ENCODE measurements around the gene NRIP3. TPM values are rescaled to one million over a fixed set of nuclear protein-coding genes. Genes with fewer than 3 reads are reported as not detected.
"Not testable (repeated sequence)": the region's sequence is repeated elsewhere in the genome, so short reads cannot be mapped to it uniquely, and the experiment has no call there.

NRIP3 gene
- total RNA-seq, 1 donor from 2014 or later = 0.62 TPM

GRCh38 chr11:8941341-8942103 lies 62.3 kb downstream of the NRIP3 start:
- DNase-seq (ENCODE audit: low spot score) (no peak), ATAC-seq (no peak)
- intact Hi-C loops (cut with DNase I) = no loop called here

GRCh38 chr11:8937659-8938058 lies 66.1 kb downstream of the NRIP3 start:
- intact Hi-C loops (cut with DNase I) = no loop called here
- DNase-seq (ENCODE audit: low spot score) = no peak
- ATAC-seq = no peak

- DNase-seq (ENCODE audit: low spot score) = no peak
- intact Hi-C loops (cut with DNase I) = no loop called here
- no peak for ATAC-seq
Measured at GRCh38 chr11:8937159-8937558, 66.6 kb downstream of the NRIP3 start.

- intact Hi-C loops (cut with DNase I); DNase-seq (ENCODE audit: low spot score); ATAC-seq: not testable (repeated sequence)
Measured at GRCh38 chr11:8935789-8936188, 68.0 kb downstream of the NRIP3 start.

GRCh38 chr11:8934742-8935488 lies 68.9 kb downstream of the NRIP3 start:
- ATAC-seq (no peak), DNase-seq (ENCODE audit: low spot score) (no peak)
- intact Hi-C loops (cut with DNase I) = no loop called here

GRCh38 chr11:8933931-8934330 lies 69.9 kb downstream of the NRIP3 start:
- no peak for DNase-seq (ENCODE audit: low spot score)
- ATAC-seq = no peak
- intact Hi-C loops (cut with DNase I) = no loop called here

GRCh38 chr11:8932564-8933180 lies 71.1 kb downstream of the NRIP3 start, which contains the start of gene C11orf16:
Gene C11orf16 (minus strand): TSS chr11:8932947. CDS start chr11:8932308, 639 bp downstream.
- no peak for ATAC-seq
- DNase-seq (ENCODE audit: low spot score) = no peak
- intact Hi-C loops (cut with DNase I) = no loop called here

Other genes starting within 250 kb of the NRIP3 start
- 14.7 TPM for gene AKIP1, start 92.8 kb downstream of the NRIP3 start, total RNA-seq
- not detected for gene C11orf16, start 71.1 kb downstream of the NRIP3 start, total RNA-seq
- not detected for gene ASCL3, start 61.0 kb downstream of the NRIP3 start, total RNA-seq
- gene TMEM9B, start 39.6 kb downstream of the NRIP3 start, total RNA-seq = 44.0 TPM
- 8.8 TPM for gene SCUBE2, start 87.6 kb upstream of the NRIP3 start, total RNA-seq